H1 (cell line): ENCODE measurements around the gene AOPEP. TPM values are rescaled to one million over a fixed set of nuclear protein-coding genes. Genes with fewer than 3 reads are reported as not detected.

Experiments used
- CTCF ChIA-PET: fragments of 300-600 bp; sonication (Branson Sonifier 250); formaldehyde crosslinking; loops from one replicate; lab custom pipeline; 2021; ENCODE audit not compliant: partially characterized antibody; lab: Charles Lee
- POLR2A ChIA-PET: fragments of 300-600 bp; sonication (Branson Sonifier 250); formaldehyde crosslinking; loops from one replicate; lab custom pipeline; 2021; ENCODE audit warnings: inconsistent platforms; ENCODE audit not compliant: partially characterized antibody; lab: Charles Lee
- DNase-seq, 2 experiments: peaks; one replicate each; pipeline versions ENCODE4 v3.0.0 to v3.0.0-alpha.2; 2010 to 2022; ENCODE audit warnings: low spot score in 2 of 2, low read depth in 1 of 2, mixed read lengths in 1 of 2
- FAIRE-seq: peaks from 2 replicates; lab custom pipeline; 2011; peaks lifted over from hg19 to GRCh38; lab: Jason Lieb, UNC
- H2AFZ ChIP-seq: 2 replicates; pipeline ENCODE4 v1.8.1; 2012; ENCODE audit warnings: low read length, inconsistent platforms
- H2AK5ac ChIP-seq: 2 replicates; pipeline ENCODE4 v1.6.1; 2013; ENCODE audit warnings: low read depth, low read length
- H2BK120ac ChIP-seq: replicated peaks from 2 replicates; pipeline ENCODE3; 2013; ENCODE audit warnings: low read depth, low read length, inconsistent platforms
- H2BK12ac ChIP-seq: 2 replicates; pipeline ENCODE4 v1.6.1; 2013; ENCODE audit warnings: low read depth, low read length
- H2BK15ac ChIP-seq: 2 replicates; pipeline ENCODE4 v1.6.1; 2013; ENCODE audit warnings: low read length
- H2BK20ac ChIP-seq: 2 replicates; pipeline ENCODE4 v1.6.1; 2013; ENCODE audit warnings: low read length
- H2BK5ac ChIP-seq: 2 replicates; pipeline ENCODE4 v1.6.1; 2013; ENCODE audit warnings: low read depth, low read length
- H3K14ac ChIP-seq: 2 replicates; pipeline ENCODE4 v1.6.1; 2013; ENCODE audit warnings: inconsistent platforms; ENCODE audit not compliant: insufficient read length
- H3K18ac ChIP-seq: 2 replicates; pipeline ENCODE4 v1.6.1; 2013; ENCODE audit warnings: low read length; ENCODE audit errors: extremely low read depth
- H3K23ac ChIP-seq: 2 replicates; pipeline ENCODE4 v1.6.1; 2013; ENCODE audit warnings: inconsistent platforms; ENCODE audit not compliant: insufficient read length
- H3K23me2 ChIP-seq: 2 replicates; pipeline ENCODE4 v1.6.1; 2013; ENCODE audit warnings: low read depth, low read length
- H3K27ac ChIP-seq: 2 replicates; pipeline ENCODE4 v1.6.1; 2011; ENCODE audit warnings: low read depth, low read length, inconsistent platforms
- H3K27me3 ChIP-seq, 4 experiments: replicated peaks in 1 of 4; 1 replicate in 1 of 4; 2 replicates in 3 of 4; pipeline versions ENCODE4 v1.6.1 to v1.8.1; 2011 to 2013; ENCODE audit warnings: low read length in 3 of 4, mild to moderate bottlenecking in 3 of 4, inconsistent platforms in 2 of 4, mixed read lengths in 2 of 4, moderate library complexity in 1 of 4; ENCODE audit not compliant: control insufficient read depth in 3 of 4, insufficient read depth in 3 of 4; ENCODE audit errors: extremely low read depth in 1 of 4
- H3K36me3 ChIP-seq, 4 experiments: 2 replicates each; pipeline versions ENCODE4 v1.6.1 to v1.8.1; 2011 to 2013; ENCODE audit warnings: mild to moderate bottlenecking in 4 of 4, low read length in 3 of 4, moderate library complexity in 2 of 4, control low read depth in 1 of 4, inconsistent platforms in 1 of 4; ENCODE audit not compliant: insufficient read depth in 4 of 4, control insufficient read depth in 2 of 4
- H3K4ac ChIP-seq: replicated peaks from 2 replicates; pipeline ENCODE3; 2013; ENCODE audit warnings: low read length, low read depth, mixed read lengths, inconsistent platforms; ENCODE audit not compliant: insufficient read length
- H3K4me1 ChIP-seq, 4 experiments: replicated peaks in 1 of 4; 1 replicate in 1 of 4; 2 replicates in 3 of 4; pipeline versions ENCODE4 v1.6.1 to v1.8.1; 2011 to 2013; ENCODE audit warnings: low read length in 3 of 4, inconsistent platforms in 2 of 4, mixed read lengths in 1 of 4; ENCODE audit not compliant: insufficient read depth in 4 of 4, control insufficient read depth in 3 of 4
- H3K4me2 ChIP-seq, 2 experiments: 2 replicates each; pipeline versions ENCODE4 v1.6.1 to v1.8.1; 2011 to 2013; ENCODE audit warnings: low read depth in 2 of 2, low read length in 2 of 2, control low read depth in 1 of 2, inconsistent platforms in 1 of 2, mild to moderate bottlenecking in 1 of 2; ENCODE audit not compliant: insufficient read depth in 1 of 2
- H3K4me3 ChIP-seq, 4 experiments: fragments of 200-600, 300-600 bp in 1 of 4; sonication (generic), shearing (Covaris generic), sonication (Bioruptor Twin) in 1 of 4; 2 replicates each; pipeline versions ENCODE4 v1.5.1 to v1.8.1; 2011 to 2016; ENCODE audit warnings: low read length in 4 of 4, low read depth in 3 of 4, control low read depth in 2 of 4, inconsistent platforms in 2 of 4, mild to moderate bottlenecking in 2 of 4, mixed read lengths in 1 of 4, moderate library complexity in 1 of 4; ENCODE audit not compliant: insufficient read depth in 2 of 4; ENCODE audit errors: extremely low read depth in 1 of 4
- H3K56ac ChIP-seq: replicated peaks from 2 replicates; pipeline ENCODE3; 2013; ENCODE audit warnings: low read depth, mild to moderate bottlenecking, mixed read lengths, low read length, inconsistent platforms; ENCODE audit not compliant: insufficient read length
- H3K79me1 ChIP-seq: 2 replicates; pipeline ENCODE4 v1.6.1; 2013; ENCODE audit warnings: low read depth, low read length, control low read depth
- H3K79me2 ChIP-seq, 2 experiments: 2 replicates each; pipeline versions ENCODE4 v1.6.1 to v1.8.1; 2012 to 2013; ENCODE audit warnings: low read length in 2 of 2, mild to moderate bottlenecking in 2 of 2, inconsistent platforms in 1 of 2; ENCODE audit not compliant: insufficient read depth in 2 of 2, control insufficient read depth in 1 of 2
- H3K9ac ChIP-seq, 4 experiments: replicated peaks in 1 of 4; 1 replicate in 1 of 4; 2 replicates in 3 of 4; pipeline versions ENCODE4 v1.6.1 to v1.8.1; 2011 to 2013; ENCODE audit warnings: low read depth in 3 of 4, low read length in 3 of 4, control low read depth in 2 of 4, mild to moderate bottlenecking in 2 of 4, moderate library complexity in 2 of 4, inconsistent platforms in 1 of 4; ENCODE audit errors: extremely low read depth in 1 of 4
- H3K9me3 ChIP-seq, 2 experiments: 2 replicates each; pipeline versions ENCODE4 v1.6.1 to v1.8.1; 2012 to 2013; ENCODE audit warnings: mild to moderate bottlenecking in 2 of 2, moderate library complexity in 2 of 2, control low read depth in 1 of 2, inconsistent platforms in 1 of 2, low read depth in 1 of 2, low read length in 1 of 2, mixed read lengths in 1 of 2; ENCODE audit not compliant: insufficient read depth in 2 of 2
- H4K20me1 ChIP-seq, 2 experiments: replicated peaks in 1 of 2; 2 replicates each; pipeline versions ENCODE3 to v1.8.1; 2011 to 2013; ENCODE audit warnings: inconsistent platforms in 2 of 2, low read length in 2 of 2, mild to moderate bottlenecking in 1 of 2; ENCODE audit not compliant: insufficient read depth in 2 of 2, control insufficient read depth in 1 of 2
- H4K5ac ChIP-seq: 2 replicates; pipeline ENCODE4 v1.6.1; 2013; ENCODE audit warnings: low read length, low read depth, mixed read lengths, inconsistent platforms; ENCODE audit not compliant: insufficient read length
- H4K8ac ChIP-seq: 2 replicates; pipeline ENCODE4 v1.8.0; 2013; ENCODE audit warnings: mild to moderate bottlenecking, moderate library complexity, low read length, inconsistent platforms; ENCODE audit not compliant: insufficient read depth; ENCODE audit errors: extremely low read depth
- H4K91ac ChIP-seq: replicated peaks from 2 replicates; pipeline ENCODE3; 2013; ENCODE audit warnings: low read length, mixed read lengths, inconsistent platforms; ENCODE audit not compliant: insufficient read length
- BCL11A ChIP-seq, 2 experiments: IDR thresholded peaks; one replicate each; pipeline ENCODE4 v1.6.1; 2011; ENCODE audit warnings: low read depth in 2 of 2, low read length in 2 of 2, mild to moderate bottlenecking in 2 of 2
- TAF1 ChIP-seq: IDR thresholded peaks from 2 replicates; pipeline ENCODE4 v1.6.1; 2011; ENCODE audit warnings: mild to moderate bottlenecking, low read depth, low read length
- WGBS, 2 experiments: shearing (Covaris generic) in 1 of 2; methylation state at CpG; one replicate each; pipeline versions ENCODE4 v1.1.6 to v1.1.7; 2013 to 2015; ENCODE audit warnings: low lambda C conversion rate in 2 of 2, mixed read lengths in 2 of 2, inconsistent platforms in 1 of 2, low coverage in 1 of 2, missing lambda C conversion rate in 1 of 2; ENCODE audit not compliant: insufficient replicate concordance in 2 of 2, insufficient coverage in 1 of 2, insufficient read length in 1 of 2; ENCODE audit errors: extremely low coverage in 1 of 2, missing lambda C conversion rate in 1 of 2; 5-methylcytosine and 5-hydroxymethylcytosine counted together
- polyA plus RNA-seq, 7 experiments: library from polyadenylated mRNA; depleted of rRNA in 3 of 7; stranded (reverse) in 5 of 7; unstranded in 2 of 7; fragments of >200 nt in 5 of 7; fragments of 200-250 nt in 2 of 7; gene quantifications; 1 replicate in 5 of 7; 2 replicates in 1 of 7; 4 replicates in 1 of 7; pipeline versions ENCODE4 v1.2.1 to v1.2.3, GENCODE V29; 2011 to 2013; ENCODE audit warnings: missing spikeins in 2 of 7, mixed read lengths in 2 of 7
- total RNA-seq: library from RNA; stranded (reverse); fragmentation: NEBNext Ultra II Directional; extraction: Animal tissue kit (Norgen Biotek cat#: 25700); gene quantifications from 2 replicates; pipeline ENCODE4 v1.2.1, GENCODE V29; 2021
- TF ChIP-seq, protein P1 (sequence below): IDR thresholded peaks from 2 replicates; pipeline ENCODE4 v1.6.1; 2011; ENCODE audit warnings: low read length, improper control_type of control experiment
- TF ChIP-seq, protein P2 (sequence below), 3 experiments: IDR thresholded peaks; 1 replicate in 2 of 3; 2 replicates in 1 of 3; pipeline versions ENCODE4 v1.5.1 to v1.6.1; 2011; ENCODE audit warnings: low read length in 3 of 3, mild to moderate bottlenecking in 3 of 3, inconsistent platforms in 2 of 3, low read depth in 1 of 3, moderate library complexity in 1 of 3; ENCODE audit not compliant: insufficient read depth in 1 of 3; ENCODE audit errors: control extremely low read depth in 1 of 3

Gene AOPEP
- total and polyA plus RNA-seq, 2 of the 8 experiments (the other 6 are each of a cell fraction or from before 2014, with no cell fraction given): 6.1 to 14.3 TPM

- Histone ChIP-seq H2BK12ac (no peak overlapping the region), H3K27ac (no peak overlapping the region), H3K4me3 (no peak overlapping the region), H2BK5ac (no peak overlapping the region), H2BK20ac (no peak overlapping the region), H4K91ac (no peak overlapping the region), H2BK120ac (no peak overlapping the region), H3K27me3 (peaks cover 2 to 12% (median 7%) of the 10 kb centered on the region in 4 experiments; a peak in 6 of 7 replicates), H4K5ac (no peak overlapping the region), H3K79me2 (no peaks in the 10 kb centered on the region), H3K56ac (no peak overlapping the region), H3K9me3 (no peaks in the 10 kb centered on the region; a peak in 1 of 4 replicates), H2AFZ (no peak overlapping the region), H4K20me1 (peaks cover 2% of the 10 kb centered on the region in 2 experiments), H2AK5ac (no peak overlapping the region), H3K79me1 (no peaks in the 10 kb centered on the region), H3K14ac (no peak overlapping the region), H3K4me1 (no peaks in the 10 kb centered on the region), H3K36me3 (no peaks in the 10 kb centered on the region), H3K4me2 (no peak overlapping the region), H3K9ac (no peak overlapping the region), H3K23me2 (peaks cover 3% of the 10 kb centered on the region; the same call in 1 of the 2 replicates), H4K8ac (no peak overlapping the region), H2BK15ac (no peak overlapping the region), H3K18ac (no peak overlapping the region), H3K23ac (no peak overlapping the region), H3K4ac (no peak overlapping the region)
- ChIA-PET POLR2A (no interaction called here), CTCF (interaction anchor here (1.0 to 1.2 kb wide), 2 partner anchors 106 to 121 kb away, joined by 3 read pairs; no protein-coding TSS in a partner anchor)
- DNase-seq: no peak
- 98% methylated on average over 5 of the region's 5 CpGs; no CpG with 5 or more reads in 1 of the 2 experiments for WGBS, 2 experiments
- FAIRE-seq: no peak
- TF ChIP-seq TAF1: no peak
- TF ChIP-seq BCL11A (IDR thresholded peaks at IDR 0.05; ENCODE audit: low read depth in 2 of 2, low read length in 2 of 2): no peak
- TF ChIP-seq, protein P1, sequence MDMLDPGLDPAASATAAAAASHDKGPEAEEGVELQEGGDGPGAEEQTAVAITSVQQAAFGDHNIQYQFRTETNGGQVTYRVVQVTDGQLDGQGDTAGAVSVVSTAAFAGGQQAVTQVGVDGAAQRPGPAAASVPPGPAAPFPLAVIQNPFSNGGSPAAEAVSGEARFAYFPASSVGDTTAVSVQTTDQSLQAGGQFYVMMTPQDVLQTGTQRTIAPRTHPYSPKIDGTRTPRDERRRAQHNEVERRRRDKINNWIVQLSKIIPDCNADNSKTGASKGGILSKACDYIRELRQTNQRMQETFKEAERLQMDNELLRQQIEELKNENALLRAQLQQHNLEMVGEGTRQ: no peak
- TF ChIP-seq, protein P2, sequence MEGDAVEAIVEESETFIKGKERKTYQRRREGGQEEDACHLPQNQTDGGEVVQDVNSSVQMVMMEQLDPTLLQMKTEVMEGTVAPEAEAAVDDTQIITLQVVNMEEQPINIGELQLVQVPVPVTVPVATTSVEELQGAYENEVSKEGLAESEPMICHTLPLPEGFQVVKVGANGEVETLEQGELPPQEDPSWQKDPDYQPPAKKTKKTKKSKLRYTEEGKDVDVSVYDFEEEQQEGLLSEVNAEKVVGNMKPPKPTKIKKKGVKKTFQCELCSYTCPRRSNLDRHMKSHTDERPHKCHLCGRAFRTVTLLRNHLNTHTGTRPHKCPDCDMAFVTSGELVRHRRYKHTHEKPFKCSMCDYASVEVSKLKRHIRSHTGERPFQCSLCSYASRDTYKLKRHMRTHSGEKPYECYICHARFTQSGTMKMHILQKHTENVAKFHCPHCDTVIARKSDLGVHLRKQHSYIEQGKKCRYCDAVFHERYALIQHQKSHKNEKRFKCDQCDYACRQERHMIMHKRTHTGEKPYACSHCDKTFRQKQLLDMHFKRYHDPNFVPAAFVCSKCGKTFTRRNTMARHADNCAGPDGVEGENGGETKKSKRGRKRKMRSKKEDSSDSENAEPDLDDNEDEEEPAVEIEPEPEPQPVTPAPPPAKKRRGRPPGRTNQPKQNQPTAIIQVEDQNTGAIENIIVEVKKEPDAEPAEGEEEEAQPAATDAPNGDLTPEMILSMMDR (IDR thresholded peaks at IDR 0.05; ENCODE audit: control extremely low read depth in 1 of 3, insufficient read depth in 1 of 3, low read depth in 1 of 3, low read length in 3 of 3): no peak
These were observed 283.0 kb downstream of the AOPEP start for GRCh38 chr9:95009459-95009858.
